WTC11 (cell line): ENCODE results near the gene CDC25A.

Experiments used
- ESRRA ChIP-seq: sonication (generic); formaldehyde crosslinking; IDR thresholded peaks from 2 replicates; pipeline ENCODE4 v1.8.1; 2022; ENCODE audit warnings: mild to moderate bottlenecking, missing genetic modification reagents, borderline replicate concordance
- TEAD4 ChIP-seq: sonication (generic); formaldehyde crosslinking; IDR thresholded peaks from 2 replicates; pipeline ENCODE4 v1.8.0; 2022; ENCODE audit warnings: mild to moderate bottlenecking, missing genetic modification reagents
- ZNF396 ChIP-seq: fragments of 250-450 bp; sonication (Bioruptor Pico); IDR thresholded peaks from 2 replicates; pipeline ENCODE4 v1.8.0; 2021; ENCODE audit warnings: mild to moderate bottlenecking, moderate library complexity, borderline replicate concordance
- ZNF416 ChIP-seq: fragments of 250-450 bp; sonication (Bioruptor Pico); IDR thresholded peaks from 2 replicates; pipeline ENCODE4 v1.9.0; 2021; ENCODE audit warnings: mild to moderate bottlenecking, inconsistent platforms
- TF ChIP-seq, protein P1 (sequence below): sonication (generic); formaldehyde crosslinking; IDR thresholded peaks from 2 replicates; pipeline ENCODE4 v1.8.1; 2023; ENCODE audit warnings: mild to moderate bottlenecking, moderate library complexity, missing genetic modification reagents
- TF ChIP-seq, protein P2 (sequence below): sonication (generic); formaldehyde crosslinking; IDR thresholded peaks from 2 replicates; pipeline ENCODE4 v1.8.0; 2023; ENCODE audit warnings: missing genetic modification reagents, mild to moderate bottlenecking, borderline replicate concordance

DNA sequence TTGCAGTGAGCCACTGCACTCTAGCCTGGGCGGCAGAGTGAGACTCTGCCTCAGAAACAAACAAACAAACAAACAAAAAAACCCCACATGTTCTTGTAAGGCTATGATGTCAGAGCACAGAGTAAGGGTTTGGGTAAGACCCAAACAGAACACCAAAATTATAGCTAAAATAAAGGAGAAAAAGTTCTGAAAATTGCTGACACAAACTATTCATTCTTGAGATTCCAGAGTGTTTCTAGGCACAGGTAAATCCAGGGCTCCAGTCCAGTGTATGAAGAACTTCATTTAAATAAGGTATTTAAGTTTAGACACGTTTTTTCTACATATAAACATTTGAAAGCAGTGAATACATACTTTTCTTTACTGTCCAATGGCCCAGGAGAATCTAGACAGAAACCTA lies 3.9 kb downstream of the CDC25A start:
- TF ChIP-seq, protein P1, sequence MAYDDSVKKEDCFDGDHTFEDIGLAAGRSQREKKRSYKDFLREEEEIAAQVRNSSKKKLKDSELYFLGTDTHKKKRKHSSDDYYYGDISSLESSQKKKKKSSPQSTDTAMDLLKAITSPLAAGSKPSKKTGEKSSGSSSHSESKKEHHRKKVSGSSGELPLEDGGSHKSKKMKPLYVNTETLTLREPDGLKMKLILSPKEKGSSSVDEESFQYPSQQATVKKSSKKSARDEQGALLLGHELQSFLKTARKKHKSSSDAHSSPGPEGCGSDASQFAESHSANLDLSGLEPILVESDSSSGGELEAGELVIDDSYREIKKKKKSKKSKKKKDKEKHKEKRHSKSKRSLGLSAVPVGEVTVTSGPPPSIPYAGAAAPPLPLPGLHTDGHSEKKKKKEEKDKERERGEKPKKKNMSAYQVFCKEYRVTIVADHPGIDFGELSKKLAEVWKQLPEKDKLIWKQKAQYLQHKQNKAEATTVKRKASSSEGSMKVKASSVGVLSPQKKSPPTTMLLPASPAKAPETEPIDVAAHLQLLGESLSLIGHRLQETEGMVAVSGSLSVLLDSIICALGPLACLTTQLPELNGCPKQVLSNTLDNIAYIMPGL = no peak
- TF ChIP-seq ESRRA (CRISPR knock-in tag) (no peak), ZNF416 (CRISPR knock-in tag) (no peak), ZNF396 (no peak), TEAD4 (CRISPR knock-in tag) (no peak)
- TF ChIP-seq, protein P2, sequence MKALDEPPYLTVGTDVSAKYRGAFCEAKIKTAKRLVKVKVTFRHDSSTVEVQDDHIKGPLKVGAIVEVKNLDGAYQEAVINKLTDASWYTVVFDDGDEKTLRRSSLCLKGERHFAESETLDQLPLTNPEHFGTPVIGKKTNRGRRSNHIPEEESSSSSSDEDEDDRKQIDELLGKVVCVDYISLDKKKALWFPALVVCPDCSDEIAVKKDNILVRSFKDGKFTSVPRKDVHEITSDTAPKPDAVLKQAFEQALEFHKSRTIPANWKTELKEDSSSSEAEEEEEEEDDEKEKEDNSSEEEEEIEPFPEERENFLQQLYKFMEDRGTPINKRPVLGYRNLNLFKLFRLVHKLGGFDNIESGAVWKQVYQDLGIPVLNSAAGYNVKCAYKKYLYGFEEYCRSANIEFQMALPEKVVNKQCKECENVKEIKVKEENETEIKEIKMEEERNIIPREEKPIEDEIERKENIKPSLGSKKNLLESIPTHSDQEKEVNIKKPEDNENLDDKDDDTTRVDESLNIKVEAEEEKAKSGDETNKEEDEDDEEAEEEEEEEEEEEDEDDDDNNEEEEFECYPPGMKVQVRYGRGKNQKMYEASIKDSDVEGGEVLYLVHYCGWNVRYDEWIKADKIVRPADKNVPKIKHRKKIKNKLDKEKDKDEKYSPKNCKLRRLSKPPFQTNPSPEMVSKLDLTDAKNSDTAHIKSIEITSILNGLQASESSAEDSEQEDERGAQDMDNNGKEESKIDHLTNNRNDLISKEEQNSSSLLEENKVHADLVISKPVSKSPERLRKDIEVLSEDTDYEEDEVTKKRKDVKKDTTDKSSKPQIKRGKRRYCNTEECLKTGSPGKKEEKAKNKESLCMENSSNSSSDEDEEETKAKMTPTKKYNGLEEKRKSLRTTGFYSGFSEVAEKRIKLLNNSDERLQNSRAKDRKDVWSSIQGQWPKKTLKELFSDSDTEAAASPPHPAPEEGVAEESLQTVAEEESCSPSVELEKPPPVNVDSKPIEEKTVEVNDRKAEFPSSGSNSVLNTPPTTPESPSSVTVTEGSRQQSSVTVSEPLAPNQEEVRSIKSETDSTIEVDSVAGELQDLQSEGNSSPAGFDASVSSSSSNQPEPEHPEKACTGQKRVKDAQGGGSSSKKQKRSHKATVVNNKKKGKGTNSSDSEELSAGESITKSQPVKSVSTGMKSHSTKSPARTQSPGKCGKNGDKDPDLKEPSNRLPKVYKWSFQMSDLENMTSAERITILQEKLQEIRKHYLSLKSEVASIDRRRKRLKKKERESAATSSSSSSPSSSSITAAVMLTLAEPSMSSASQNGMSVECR = no peak
